NCI-H748 (cell line): ENCODE data around the gene DEFB129.
A peak's percentile ranks its signal among the peaks of the same experiment; 100 is the strongest.
"Not testable (repeated sequence)": the region's sequence is repeated elsewhere in the genome, so short reads cannot be mapped to it uniquely, and the experiment has no call there.

Experiments
- DNase-seq: peaks from one replicate; lab custom pipeline; 2025; ENCODE audit not compliant: unreplicated experiment; lab: John Stamatoyannopoulos, UW

Gene DEFB129

DNA sequence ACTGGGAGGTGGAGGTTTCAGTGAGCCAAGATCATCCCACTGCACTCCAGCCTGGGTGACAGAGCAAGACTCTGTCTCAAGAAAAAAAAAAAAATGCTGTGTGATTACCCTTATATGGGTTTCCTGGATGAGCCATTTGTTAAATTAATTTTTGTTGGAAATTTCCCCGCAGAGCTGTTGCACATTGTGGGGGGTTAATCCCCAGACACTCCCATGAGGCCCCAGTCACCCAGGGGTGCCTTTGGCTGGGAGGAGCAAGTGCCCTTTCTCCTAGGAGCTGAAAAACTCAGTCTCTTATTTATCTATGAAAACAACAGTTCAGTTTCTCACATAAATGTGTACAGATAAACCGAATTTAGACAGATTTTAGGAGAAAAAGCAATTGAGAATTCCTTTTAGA is 25.7 kb downstream of the DEFB129 start:
- DNase-seq, result no peak

DNA sequence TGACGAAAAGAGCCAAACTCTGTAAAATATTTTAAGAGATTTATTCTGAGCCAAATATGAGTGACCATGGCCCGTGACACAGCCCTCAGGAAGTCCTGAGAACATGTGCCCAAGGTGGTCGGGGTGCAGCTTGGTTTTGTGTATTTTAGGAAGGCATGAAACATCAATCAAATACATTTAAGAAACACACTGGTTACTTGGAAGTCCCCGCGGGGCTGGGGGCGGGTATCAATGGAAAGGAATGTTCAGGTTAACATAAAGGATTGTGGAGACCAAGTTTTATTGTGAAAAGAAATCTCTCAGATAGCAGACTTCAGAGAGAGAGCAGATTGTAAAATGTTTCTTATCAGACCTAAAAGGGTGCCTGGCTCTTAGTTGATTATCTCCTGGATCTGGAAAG is 26.4 kb downstream of the DEFB129 start:
- DNase-seq, result not testable (repeated sequence)

- DNase-seq, result no peak
Measured at GRCh38 chr20:257419-257818, 30.4 kb downstream of the DEFB129 start, which contains the start of gene DEFB132. DEFB132 (plus strand) TSS chr20:257724; CDS start chr20:257779, 55 bp downstream.

GRCh38 chr20:258269-258858 is 31.3 kb downstream of the DEFB129 start:
- DNase-seq, result no peak

DNA sequence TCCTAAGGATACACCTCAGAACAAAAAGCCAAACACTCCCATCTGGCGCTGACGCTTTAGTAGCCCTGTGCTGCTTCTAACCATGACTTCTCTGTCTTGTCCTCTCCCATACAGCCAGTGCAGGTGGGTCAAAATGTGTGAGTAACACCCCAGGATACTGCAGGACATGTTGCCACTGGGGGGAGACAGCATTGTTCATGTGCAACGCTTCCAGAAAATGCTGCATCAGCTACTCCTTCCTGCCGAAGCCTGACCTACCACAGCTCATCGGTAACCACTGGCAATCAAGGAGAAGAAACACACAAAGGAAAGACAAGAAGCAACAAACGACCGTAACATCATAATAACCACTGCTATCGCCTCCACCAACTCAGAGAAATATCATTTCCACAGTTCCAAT is 31.9 kb downstream of the DEFB129 start:
- DNase-seq, result peak; percentile 32

- no peak for DNase-seq
Measured at GRCh38 chr20:259981-260380, 32.9 kb downstream of the DEFB129 start.

GRCh38 chr20:263701-264100 is 36.6 kb downstream of the DEFB129 start:
- no peak for DNase-seq

GRCh38 chr20:266596-267562 is 39.8 kb downstream of the DEFB129 start:
- DNase-seq, result peak; percentile 96

DNA sequence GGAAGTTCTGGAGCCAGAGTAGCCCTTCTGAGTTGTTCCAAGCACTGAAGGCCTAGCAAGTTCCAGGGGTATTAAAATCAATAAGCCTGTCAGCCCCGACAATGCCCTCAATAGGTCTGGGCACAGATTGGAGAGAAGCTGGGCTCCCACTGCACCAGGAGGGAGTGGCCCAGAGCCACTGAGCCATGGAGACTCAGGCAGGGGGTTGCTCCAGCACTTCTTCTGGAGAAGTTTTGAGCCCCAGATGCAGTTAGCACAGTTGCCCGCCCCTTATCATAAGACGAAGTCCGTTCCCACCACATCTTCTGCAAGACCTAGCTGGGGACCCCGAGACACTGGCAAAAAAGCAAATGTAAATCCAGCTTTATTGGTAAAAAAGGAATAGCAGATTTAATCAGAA is 43.5 kb downstream of the DEFB129 start:
- DNase-seq, result no peak

DNA sequence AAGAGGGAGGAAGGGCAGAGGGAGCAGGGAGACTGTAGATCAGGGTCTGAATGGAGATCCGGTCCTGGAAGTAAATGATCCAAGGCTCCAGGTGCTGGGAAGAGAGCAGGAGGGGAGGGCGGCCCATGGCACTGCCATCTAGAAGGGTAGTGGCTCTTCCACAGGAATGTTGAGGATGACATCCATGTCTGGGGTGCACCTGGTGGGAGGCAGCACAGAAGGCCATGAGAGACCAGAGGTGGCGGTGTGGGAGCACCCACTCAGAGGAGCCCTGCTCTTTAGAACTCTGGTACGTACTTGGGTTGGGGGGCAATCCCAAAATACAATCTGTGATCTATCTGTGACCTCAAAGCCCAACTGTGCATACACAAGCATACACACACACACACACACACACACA is 44.0 kb downstream of the DEFB129 start:
- DNase-seq, result no peak

GRCh38 chr20:271528-271927 is 44.5 kb downstream of the DEFB129 start:
- DNase-seq, result no peak

DNA sequence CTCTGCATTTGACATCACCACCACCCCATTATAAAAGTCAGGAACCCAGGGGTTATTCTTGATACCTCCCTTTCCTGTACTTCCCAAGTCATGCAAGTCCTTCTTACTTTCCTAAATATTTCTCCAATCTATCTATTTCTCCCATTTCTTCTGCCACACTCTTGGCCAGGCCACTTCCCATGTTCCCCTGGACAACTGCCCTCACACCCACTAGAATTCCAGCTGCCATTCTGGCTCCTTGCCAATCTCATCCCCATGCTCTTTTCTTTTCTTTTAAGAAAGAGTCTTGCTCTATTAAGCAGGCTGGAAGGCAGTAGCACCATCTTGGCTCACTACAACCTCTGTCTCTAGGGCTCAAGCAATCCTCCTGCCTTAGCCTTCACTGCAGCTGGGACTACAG is 45.7 kb downstream of the DEFB129 start:
- DNase-seq, result no peak

DNA sequence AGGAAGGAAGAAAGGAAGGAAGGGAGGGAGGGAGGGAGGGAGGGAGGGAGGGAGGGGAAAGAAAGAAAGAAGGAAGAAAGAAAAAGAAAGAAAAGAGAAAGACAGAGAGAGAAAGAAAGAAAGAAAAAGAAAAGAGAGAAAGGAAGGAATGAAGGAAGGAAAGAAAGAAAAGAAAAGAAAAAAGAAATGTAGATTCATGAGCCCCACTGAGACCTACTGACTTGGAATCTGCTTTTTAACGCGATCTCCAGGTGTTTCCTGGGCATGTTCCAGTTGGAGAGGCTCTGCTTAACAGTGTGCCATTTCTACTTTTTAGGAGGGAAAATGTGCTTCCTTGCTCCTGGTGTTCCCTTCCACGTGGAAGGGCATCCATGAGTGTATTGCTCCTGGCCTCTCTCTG is 46.8 kb downstream of the DEFB129 start:
- no peak for DNase-seq

GRCh38 chr20:275791-276190 is 48.7 kb downstream of the DEFB129 start:
- DNase-seq, result no peak

DNA sequence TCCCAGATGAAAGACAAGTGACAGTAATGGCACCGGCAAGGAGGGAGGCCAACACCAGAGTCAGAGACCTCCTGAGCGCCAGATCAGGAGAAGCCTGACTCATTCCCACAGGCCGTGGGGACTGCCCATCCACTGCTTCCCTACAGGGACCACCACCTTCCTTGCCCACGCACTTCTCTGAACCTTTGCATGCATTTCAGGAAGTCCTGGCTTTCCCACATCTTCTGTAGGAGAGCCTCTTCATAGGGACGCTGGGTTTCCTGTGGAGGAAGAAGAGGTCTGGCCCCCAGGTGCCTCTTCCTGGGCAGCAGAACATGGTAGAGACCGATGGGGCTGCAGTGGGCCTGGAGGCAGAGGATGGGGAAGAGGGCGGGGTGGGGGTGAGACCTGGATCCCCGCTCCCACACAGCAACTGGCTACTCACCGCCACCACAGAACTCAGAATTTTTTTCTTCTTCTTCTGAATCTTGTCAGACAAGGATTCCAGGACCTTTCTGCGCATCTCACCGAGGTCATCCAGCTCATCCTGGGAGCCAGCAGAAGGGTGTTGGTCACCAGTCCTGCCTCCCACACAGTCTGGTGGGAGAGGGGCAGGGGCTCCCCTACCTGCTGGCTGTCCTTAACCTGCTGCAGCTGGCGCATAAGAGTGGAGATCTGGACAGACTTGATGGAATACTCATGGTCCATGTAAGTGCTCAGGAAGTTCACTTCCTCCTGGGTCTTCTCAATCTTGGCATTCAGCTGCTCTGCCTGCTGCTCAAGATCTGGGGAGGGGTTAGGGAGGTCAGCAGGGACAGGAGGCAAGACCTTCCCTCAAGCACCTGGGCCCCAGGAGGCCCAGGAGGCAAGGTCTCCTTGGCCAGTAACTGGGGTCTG is 49.8 kb downstream of the DEFB129 start:
- DNase-seq, result no peak

DNA sequence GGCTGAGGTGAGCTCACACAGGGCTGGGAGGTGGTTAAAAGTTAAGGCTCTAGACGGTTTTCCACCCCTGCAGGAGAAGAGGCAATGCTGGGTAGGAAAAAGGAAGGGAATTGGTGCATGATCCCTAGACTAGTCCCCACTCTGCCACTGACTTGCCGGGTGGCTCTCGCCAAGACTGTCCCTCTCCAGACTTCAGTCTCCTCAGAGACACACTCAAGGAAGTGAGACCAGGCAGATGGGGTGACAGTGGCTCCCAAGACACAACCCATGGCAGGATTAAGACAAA is 50.4 kb downstream of the DEFB129 start:
- DNase-seq, result no peak

DNA sequence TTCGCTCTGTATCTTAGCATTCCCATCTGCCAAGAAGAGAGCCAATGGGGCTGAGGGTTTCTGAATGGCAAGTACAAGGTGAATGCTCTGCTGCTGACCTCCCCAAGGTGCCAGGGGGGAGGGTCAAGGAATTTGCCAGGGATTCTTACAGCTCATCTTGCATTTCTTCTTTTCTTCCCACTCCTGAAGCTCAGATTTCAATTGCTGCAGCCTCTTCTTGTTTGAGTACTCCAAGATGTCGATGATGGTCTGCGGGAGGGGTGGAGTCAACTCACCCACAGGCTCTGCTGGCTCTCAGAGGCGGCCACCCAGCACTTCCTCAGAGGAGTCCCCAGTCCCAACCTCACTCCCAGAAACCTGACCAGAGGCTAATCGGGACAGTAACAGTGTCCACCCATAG is 51.1 kb downstream of the DEFB129 start:
- DNase-seq, result no peak

GRCh38 chr20:278607-279571 is 51.8 kb downstream of the DEFB129 start:
- DNase-seq, result no peak
